Ovary (tissue), 3 donors: Measurements from ENCODE around the gene RMDN2.

Experiments used
- EP300 ChIP-seq: sonication (generic); formaldehyde crosslinking; IDR thresholded peaks from one replicate; pipeline ENCODE4 v1.6.1; 2017; ENCODE audit warnings: antibody characterized with exemption
- POLR2A ChIP-seq: fragments of 450-650 bp; IDR thresholded peaks from one replicate; pipeline ENCODE4 v1.6.1; 2017; ENCODE audit warnings: antibody characterized with exemption, mild to moderate bottlenecking, moderate library complexity
- TF ChIP-seq, protein P1 (sequence below), 3 donors: fragments of 450-650 bp in 2 of 3; fragments of 200-600 bp in 1 of 3; IDR thresholded peaks; one replicate each; pipeline versions ENCODE4 v1.5.1 to v1.8.0; 2016 to 2022; ENCODE audit warnings: antibody characterized with exemption in 3 of 3, mild to moderate bottlenecking in 1 of 3
- donor health status: DM: no; HTN: no; CAD: no.

- TF ChIP-seq, protein P1, sequence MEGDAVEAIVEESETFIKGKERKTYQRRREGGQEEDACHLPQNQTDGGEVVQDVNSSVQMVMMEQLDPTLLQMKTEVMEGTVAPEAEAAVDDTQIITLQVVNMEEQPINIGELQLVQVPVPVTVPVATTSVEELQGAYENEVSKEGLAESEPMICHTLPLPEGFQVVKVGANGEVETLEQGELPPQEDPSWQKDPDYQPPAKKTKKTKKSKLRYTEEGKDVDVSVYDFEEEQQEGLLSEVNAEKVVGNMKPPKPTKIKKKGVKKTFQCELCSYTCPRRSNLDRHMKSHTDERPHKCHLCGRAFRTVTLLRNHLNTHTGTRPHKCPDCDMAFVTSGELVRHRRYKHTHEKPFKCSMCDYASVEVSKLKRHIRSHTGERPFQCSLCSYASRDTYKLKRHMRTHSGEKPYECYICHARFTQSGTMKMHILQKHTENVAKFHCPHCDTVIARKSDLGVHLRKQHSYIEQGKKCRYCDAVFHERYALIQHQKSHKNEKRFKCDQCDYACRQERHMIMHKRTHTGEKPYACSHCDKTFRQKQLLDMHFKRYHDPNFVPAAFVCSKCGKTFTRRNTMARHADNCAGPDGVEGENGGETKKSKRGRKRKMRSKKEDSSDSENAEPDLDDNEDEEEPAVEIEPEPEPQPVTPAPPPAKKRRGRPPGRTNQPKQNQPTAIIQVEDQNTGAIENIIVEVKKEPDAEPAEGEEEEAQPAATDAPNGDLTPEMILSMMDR (IDR thresholded peaks at IDR 0.05), result no peak
- TF ChIP-seq POLR2A (no peak), EP300 (no peak)
These were observed 44.5 kb upstream of the RMDN2 start for GRCh38 chr2:37880551-37880950.
